GM19240 (cell line): ENCODE results near the gene PLAGL1.

Source experiments
- DNase-seq: peaks from one replicate; pipeline ENCODE4 v3.0.0; 2011; ENCODE audit warnings: low spot score; ENCODE audit not compliant: insufficient read length

PLAGL1 gene

GRCh38 chr6:143966312-143966711 lies 41.7 kb downstream of the PLAGL1 start:
- no peak for DNase-seq

- no peak for DNase-seq
Observed at GRCh38 chr6:143965503-143966171, 42.4 kb downstream of the PLAGL1 start.

GRCh38 chr6:143964674-143965081 lies 43.4 kb downstream of the PLAGL1 start:
- no peak for DNase-seq

- no peak for DNase-seq
Observed at GRCh38 chr6:143963158-143963919, 44.7 kb downstream of the PLAGL1 start.

- DNase-seq = no peak
Observed at GRCh38 chr6:143961886-143962878, 45.9 kb downstream of the PLAGL1 start.

- DNase-seq = no peak
Observed at GRCh38 chr6:143961066-143961465, 47.0 kb downstream of the PLAGL1 start.

- DNase-seq = no peak
Observed at GRCh38 chr6:143959927-143960326, 48.1 kb downstream of the PLAGL1 start.

- DNase-seq = no peak
Observed at GRCh38 chr6:143958839-143959399, 49.1 kb downstream of the PLAGL1 start.

- no peak for DNase-seq
Observed at GRCh38 chr6:143957679-143958274, 50.3 kb downstream of the PLAGL1 start.

GRCh38 chr6:143955971-143956370 lies 52.1 kb downstream of the PLAGL1 start:
- no peak for DNase-seq

- DNase-seq = no peak
Observed at GRCh38 chr6:143953922-143954321, 54.1 kb downstream of the PLAGL1 start.

GRCh38 chr6:143952947-143953701 lies 54.9 kb downstream of the PLAGL1 start:
- DNase-seq = no peak

GRCh38 chr6:143952060-143952778 lies 55.8 kb downstream of the PLAGL1 start:
- no peak for DNase-seq

- no peak for DNase-seq
Observed at GRCh38 chr6:143950875-143951274, 57.2 kb downstream of the PLAGL1 start.

- no peak for DNase-seq
Observed at GRCh38 chr6:143949962-143950361, 58.1 kb downstream of the PLAGL1 start.

- DNase-seq = no peak
Observed at GRCh38 chr6:143949535-143949934, 58.5 kb downstream of the PLAGL1 start.

GRCh38 chr6:143948208-143948607 lies 59.9 kb downstream of the PLAGL1 start:
- DNase-seq = no peak

GRCh38 chr6:143941852-143942627 lies 66.0 kb downstream of the PLAGL1 start:
- DNase-seq = no peak
